Measurements from ENCODE around the gene CCDC183. TPM values are rescaled to one million over a fixed set of nuclear protein-coding genes. Genes with fewer than 3 reads are reported as not detected.

CCDC183 gene
- total RNA-seq, 2 donors from 2014 or later, result 2.4 to 20.0 TPM

- Histone ChIP-seq H3K4me3 (peak overlapping the region; percentile 84), H3K9me3 (no peaks in the 10 kb centered on the region), H3K36me3 (no peaks in the 10 kb centered on the region), H3K27ac (peak overlapping the region; percentile 89), H3K27me3 (peaks cover 10% of the 10 kb centered on the region), H3K4me1 (peaks cover 6% of the 10 kb centered on the region), H3K9ac (ENCODE audit: low read depth in 2 of 2, low read length in 2 of 2) (peak overlapping the region; percentile 81 to 87)
- TF ChIP-seq CTCF (IDR thresholded peaks at IDR 0.05), result no peak
- intact Hi-C loops (cut with DNase I), result loop anchor here (10.0 kb wide), 1 partner anchor 55 kb away; the partner anchor contains the start of genes CCDC183 and TMEM141
- DNase-seq, result no peak
Observed at GRCh38 chr9:136849960-136850865, 54.1 kb downstream of the CCDC183 start.

GRCh38 chr9:136850866-136851775, 55.0 kb downstream of the CCDC183 start:
- Histone ChIP-seq H3K27me3 (peaks cover 4% of the 10 kb centered on the region), H3K9me3 (no peaks in the 10 kb centered on the region), H3K27ac (no peak overlapping the region), H3K36me3 (no peaks in the 10 kb centered on the region), H3K4me1 (peaks cover 6% of the 10 kb centered on the region), H3K9ac (ENCODE audit: low read depth in 2 of 2, low read length in 2 of 2) (no peak overlapping the region), H3K4me3 (no peak overlapping the region)
- TF ChIP-seq CTCF (IDR thresholded peaks at IDR 0.05), result no peak
- intact Hi-C loops (cut with DNase I), result no loop called here
- DNase-seq, result no peak

- H3K36me3 ChIP-seq, result no peaks in the 10 kb centered on the region
- peaks cover 6% of the 10 kb centered on the region for H3K4me1 ChIP-seq
- no peaks in the 10 kb centered on the region for H3K27me3 ChIP-seq
- no peaks in the 10 kb centered on the region for H3K9me3 ChIP-seq
- no peak within 1 kb of the TSS for H3K27ac ChIP-seq
- H3K4me3 ChIP-seq, result no peak within 1 kb of the TSS
- no peak for TF ChIP-seq CTCF (IDR thresholded peaks at IDR 0.05)
- peak; percentile 17 for DNase-seq
- intact Hi-C loops (cut with DNase I), result no loop called here
- peak within 1 kb of the TSS in 1 of 2 donors; percentile 24 for H3K9ac ChIP-seq (ENCODE audit: low read depth in 2 of 2, low read length in 2 of 2)
Observed at GRCh38 chr9:136851941-136852663, 56.0 kb downstream of the CCDC183 start, which contains the start of gene MAMDC4. Gene MAMDC4 (plus strand): TSS chr9:136852346. CDS start chr9:136852417, 71 bp downstream.

GRCh38 chr9:136852664-136853595, 56.8 kb downstream of the CCDC183 start:
- DNase-seq, result peak; percentile 22
- Histone ChIP-seq H3K4me3 (no peak overlapping the region), H3K36me3 (no peaks in the 10 kb centered on the region), H3K27ac (no peak overlapping the region), H3K9ac (ENCODE audit: low read depth in 2 of 2, low read length in 2 of 2) (peak overlapping the region in 1 of 2 donors; percentile 24), H3K9me3 (no peaks in the 10 kb centered on the region), H3K4me1 (peaks cover 12% of the 10 kb centered on the region), H3K27me3 (no peaks in the 10 kb centered on the region)
- intact Hi-C loops (cut with DNase I), result no loop called here
- TF ChIP-seq CTCF (IDR thresholded peaks at IDR 0.05), result no peak

All from colonic mucosa (tissue), 4 donors.